Measurements from ENCODE around the gene PUDP. TPM values are rescaled to one million over a fixed set of nuclear protein-coding genes. Genes with fewer than 3 reads are reported as not detected.
A peak's percentile ranks its signal among the peaks of the same experiment; 100 is the strongest.

Gene PUDP
- total and polyA plus RNA-seq, 10 donors = 9.2 to 27.2 (median 21.1) TPM

DNA sequence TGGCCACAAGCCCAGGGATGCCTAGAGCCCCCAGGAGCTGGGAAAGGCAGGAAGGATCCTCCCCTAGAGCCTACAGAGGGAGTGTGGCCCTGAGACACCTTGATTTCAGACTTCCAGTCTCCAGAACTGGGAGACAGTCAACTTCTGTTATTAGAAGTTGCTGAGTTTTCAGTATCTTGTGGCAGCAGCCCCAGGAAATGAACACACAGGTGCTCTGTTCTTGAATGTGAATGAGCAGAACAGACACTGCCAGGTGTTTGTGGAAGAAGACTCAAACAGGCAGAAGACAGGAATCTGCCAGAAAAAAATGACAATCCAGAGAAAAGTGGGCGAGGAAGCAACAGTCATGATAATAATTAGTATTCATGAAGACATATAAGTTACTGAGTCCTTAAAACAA, 64.9 kb downstream of the PUDP start:
- Histone ChIP-seq H3K36me3 (no peaks in the 10 kb centered on the region), H3K27ac (peak overlapping the region in 5 of 8 donors; percentile 53 to 79 (median 67)), H3K4me3 (peak overlapping the region in 1 of 8 donors; percentile 33), H3K9me3 (no peaks in the 10 kb centered on the region), H3K4me1 (peaks cover 31 to 59% (median 46%) of the 10 kb centered on the region in 6 donors), H3K27me3 (replicated peaks in 1 of 7) (no peaks in the 10 kb centered on the region)
- no peak for DNase-seq
- 74 to 94% (median 86%) methylated on average over 1 of the region's 1 CpG for WGBS, 5 donors
- intact Hi-C loops (cut with DNase I; ENCODE audit: low total_unique reads) = no loop called here
- no peak for TF ChIP-seq POLR2A (IDR thresholded peaks at IDR 0.05)
- TF ChIP-seq CTCF (IDR thresholded peaks at IDR 0.05 in 8 of 11, conservative IDR thresholded peaks at IDR 0.05 in 3 of 11) = no peak
- TF ChIP-seq POLR2AphosphoS5 (IDR thresholded peaks at IDR 0.05) = no peak

- no peaks in the 10 kb centered on the region for H3K27me3 ChIP-seq (replicated peaks in 1 of 7)
- no peaks in the 10 kb centered on the region for H3K9me3 ChIP-seq
- no peak overlapping the region for H3K4me3 ChIP-seq
- peak overlapping the region in 4 of 8 donors; percentile 53 to 79 (median 69) for H3K27ac ChIP-seq
- 72 to 89% (median 87%) methylated on average over 3 to 5 of the region's 5 CpGs for WGBS, 5 donors
- intact Hi-C loops (cut with DNase I; ENCODE audit: low total_unique reads) = no loop called here
- H3K4me1 ChIP-seq = peaks cover 31 to 55% (median 46%) of the 10 kb centered on the region in 6 donors
- TF ChIP-seq CTCF (IDR thresholded peaks at IDR 0.05 in 8 of 11, conservative IDR thresholded peaks at IDR 0.05 in 3 of 11) = no peak
- TF ChIP-seq POLR2A (IDR thresholded peaks at IDR 0.05) = no peak
- no peak for TF ChIP-seq POLR2AphosphoS5 (IDR thresholded peaks at IDR 0.05)
- DNase-seq = no peak
- peaks cover 0 to under 1% (median 0%) of the 10 kb centered on the region in 6 donors for H3K36me3 ChIP-seq
Measured at GRCh38 chrX:7082556-7082955, 65.4 kb downstream of the PUDP start.

DNA sequence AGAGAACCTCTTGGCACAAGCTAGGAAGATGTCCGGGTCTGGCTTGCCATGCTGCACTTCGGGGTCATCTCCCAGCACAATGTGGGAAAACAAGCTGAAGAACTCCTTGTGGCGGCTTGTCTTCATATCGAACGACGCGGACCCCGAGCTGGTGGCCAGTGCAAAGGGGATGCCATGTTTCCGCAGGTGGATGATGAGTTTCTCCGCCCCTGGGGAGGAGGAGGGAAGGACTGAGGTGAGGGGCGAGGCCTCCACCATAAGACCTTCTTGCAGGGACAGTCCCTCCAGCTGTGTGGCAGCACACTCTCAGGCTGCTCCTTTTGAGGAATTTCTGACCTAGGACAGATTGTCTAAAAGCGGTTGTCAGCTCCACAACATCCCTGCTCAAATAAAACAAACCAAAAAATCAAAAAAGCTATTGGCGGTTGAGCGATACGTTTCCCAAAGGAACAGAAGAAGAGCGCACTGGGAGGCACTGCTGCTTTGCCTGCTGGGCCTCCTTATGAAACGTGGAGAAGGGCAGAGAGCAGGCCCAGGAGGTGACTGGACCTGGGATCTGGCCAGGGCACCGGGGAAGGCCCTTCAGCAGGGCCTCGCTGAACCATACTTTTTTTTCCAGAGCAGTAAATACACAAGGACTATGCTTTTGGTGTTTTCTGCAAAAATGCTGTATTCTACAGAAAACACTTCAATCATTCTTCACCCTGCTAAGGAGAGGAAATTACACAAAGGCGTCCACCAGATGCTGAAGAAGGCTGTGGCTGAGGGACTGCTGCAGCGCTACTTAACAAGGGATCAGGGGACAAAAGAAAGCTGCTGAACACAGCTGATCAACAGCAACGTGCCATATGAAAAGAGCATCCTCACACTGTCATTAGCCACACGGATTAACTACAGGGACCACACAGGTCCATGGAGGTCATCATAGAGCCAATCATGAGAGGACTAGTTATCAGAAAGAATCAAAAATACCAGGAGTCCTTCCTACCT, 70.4 kb downstream of the PUDP start:
- no peak overlapping the region for H3K4me3 ChIP-seq
- no peaks in the 10 kb centered on the region for H3K27me3 ChIP-seq (replicated peaks in 1 of 7)
- no peak overlapping the region for H3K27ac ChIP-seq
- no peaks in the 10 kb centered on the region for H3K9me3 ChIP-seq
- 88 to 92% (median 91%) methylated on average over 20 to 23 of the region's 23 CpGs for WGBS, 5 donors
- DNase-seq = no peak
- TF ChIP-seq POLR2AphosphoS5 (IDR thresholded peaks at IDR 0.05) (no peak), POLR2A (IDR thresholded peaks at IDR 0.05) (no peak), CTCF (IDR thresholded peaks at IDR 0.05 in 8 of 11, conservative IDR thresholded peaks at IDR 0.05 in 3 of 11) (no peak)
- H3K36me3 ChIP-seq = peaks cover 0 to 33% (median 3%) of the 10 kb centered on the region in 6 donors
- peaks cover 1 to 15% (median 3%) of the 10 kb centered on the region in 6 donors for H3K4me1 ChIP-seq
- intact Hi-C loops (cut with DNase I; ENCODE audit: low total_unique reads) = no loop called here

DNA sequence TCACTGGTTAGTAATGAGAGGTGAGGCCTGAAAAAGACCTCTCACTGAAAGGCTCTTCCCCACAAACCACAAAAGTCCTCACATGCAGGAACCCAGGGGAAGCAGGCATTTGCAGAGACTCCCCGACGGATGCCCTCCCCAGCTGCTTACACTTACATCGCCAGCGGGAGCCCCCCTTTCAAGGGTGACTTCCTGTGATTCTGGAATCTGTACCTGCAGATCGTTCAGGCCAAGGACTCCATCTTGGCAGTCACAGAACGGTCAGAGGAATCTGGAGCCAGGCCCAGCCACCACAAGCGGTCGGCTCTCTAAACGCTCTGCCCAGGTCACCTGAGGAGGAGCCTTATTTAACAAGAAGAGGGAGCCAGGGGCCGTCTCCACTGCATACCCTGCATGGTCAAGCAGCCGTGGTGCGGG, 71.7 kb downstream of the PUDP start:
- DNase-seq = no peak
- H3K4me3 ChIP-seq = no peak overlapping the region

More for the DNA sequence above, 71.7 kb downstream of the PUDP start:
- TF ChIP-seq POLR2AphosphoS5 (IDR thresholded peaks at IDR 0.05) (peak in 2 of 3 donors; percentile 52 to 66), POLR2A (IDR thresholded peaks at IDR 0.05) (no peak), CTCF (IDR thresholded peaks at IDR 0.05 in 8 of 11, conservative IDR thresholded peaks at IDR 0.05 in 3 of 11) (no peak)
- Histone ChIP-seq H3K4me1 (peaks cover 0 to 9% (median 0%) of the 10 kb centered on the region in 6 donors), H3K27ac (peak overlapping the region in 1 of 8 donors; percentile 14), H3K27me3 (replicated peaks in 1 of 7) (no peaks in the 10 kb centered on the region), H3K9me3 (no peaks in the 10 kb centered on the region), H3K36me3 (peaks cover 0 to 33% (median 3%) of the 10 kb centered on the region in 6 donors)
- intact Hi-C loops (cut with DNase I; ENCODE audit: low total_unique reads) = no loop called here
- WGBS, 5 donors = 40 to 71% (median 45%) methylated on average over 8 to 12 of the region's 12 CpGs

All from spleen (tissue), 11 donors.